ENCODE measurements around the gene PANK2. TPM values are rescaled to one million over a fixed set of nuclear protein-coding genes. Genes with fewer than 3 reads are reported as not detected.
"Not testable (repeated sequence)": the region's sequence is repeated elsewhere in the genome, so short reads cannot be mapped to it uniquely, and the experiment has no call there.

The PANK2 gene
- total RNA-seq, 1 donor from 2014 or later, result 59.3 TPM

- Histone ChIP-seq H3K79me2 (ENCODE audit: insufficient read depth, low read length) (peaks cover 100% of the 10 kb centered on the region), H3K36me3 (ENCODE audit: insufficient read depth, low read length) (peaks cover 10% of the 10 kb centered on the region), H3K9ac (ENCODE audit: low read length) (no peak overlapping the region), H2AFZ (ENCODE audit: low read depth, low read length) (no peak overlapping the region), H3K4me2 (ENCODE audit: low read length) (no peak overlapping the region), H4K20me1 (ENCODE audit: insufficient read depth, low read length) (peaks cover 97% of the 10 kb centered on the region), H3K9me3 (ENCODE audit: insufficient read depth, low read depth, low read length) (no peaks in the 10 kb centered on the region), H3K4me1 (ENCODE audit: insufficient read depth, low read length) (no peaks in the 10 kb centered on the region), H3K27ac (ENCODE audit: low read depth, low read length) (no peak overlapping the region), H3K4me3 (ENCODE audit: insufficient read depth, low read depth, low read length) (no peak overlapping the region), H3K27me3 (ENCODE audit: insufficient read depth, low read length) (no peaks in the 10 kb centered on the region)
- no peak overlapping the region for H3K4me3 Mint-ChIP-seq (ENCODE audit: unreplicated experiment)
- no peaks in the 10 kb centered on the region for H3K27me3 Mint-ChIP-seq (ENCODE audit: low read depth, unreplicated experiment)
- peaks cover 5% of the 10 kb centered on the region for H3K36me3 Mint-ChIP-seq (ENCODE audit: low read depth, unreplicated experiment)
- peaks cover 28% of the 10 kb centered on the region for H3K4me1 Mint-ChIP-seq (ENCODE audit: low read depth, unreplicated experiment)
- FAIRE-seq, result no peak
- no peak for DNase-seq (ENCODE audit: low read depth)
- no peaks in the 10 kb centered on the region for H3K9me3 Mint-ChIP-seq (ENCODE audit: unreplicated experiment)
- peak overlapping the region; percentile 18 for H3K27ac Mint-ChIP-seq (ENCODE audit: unreplicated experiment)
- no peak for TF ChIP-seq EZH2 (IDR thresholded peaks at IDR 0.05; ENCODE audit: insufficient read depth, low read length)
- no peak for TF ChIP-seq CTCF (IDR thresholded peaks at IDR 0.05; ENCODE audit: insufficient read depth, low read depth, low read length)
These were observed 15.7 kb downstream of the PANK2 start for GRCh38 chr20:3904857-3905256.

- Histone ChIP-seq H4K20me1 (ENCODE audit: insufficient read depth, low read length) (peaks cover 93% of the 10 kb centered on the region), H3K36me3 (ENCODE audit: insufficient read depth, low read length) (peaks cover 27% of the 10 kb centered on the region), H3K79me2 (ENCODE audit: insufficient read depth, low read length) (peaks cover 99% of the 10 kb centered on the region)
- not testable (repeated sequence) for H3K27me3 Mint-ChIP-seq (ENCODE audit: low read depth, unreplicated experiment); H2AFZ ChIP-seq (ENCODE audit: low read depth, low read length); H3K27ac ChIP-seq (ENCODE audit: low read depth, low read length); H3K4me3 ChIP-seq (ENCODE audit: insufficient read depth, low read depth, low read length); H3K9me3 ChIP-seq (ENCODE audit: insufficient read depth, low read depth, low read length); DNase-seq (ENCODE audit: low read depth); H3K9me3 Mint-ChIP-seq (ENCODE audit: unreplicated experiment); H3K4me1 ChIP-seq (ENCODE audit: insufficient read depth, low read length); FAIRE-seq; H3K27me3 ChIP-seq (ENCODE audit: insufficient read depth, low read length); H3K4me2 ChIP-seq (ENCODE audit: low read length); H3K9ac ChIP-seq (ENCODE audit: low read length)
- Mint-ChIP-seq H3K4me1 (ENCODE audit: low read depth, unreplicated experiment) (peaks cover 13% of the 10 kb centered on the region), H3K4me3 (ENCODE audit: unreplicated experiment) (peak overlapping the region; percentile 20), H3K36me3 (ENCODE audit: low read depth, unreplicated experiment) (peaks cover 16% of the 10 kb centered on the region), H3K27ac (ENCODE audit: unreplicated experiment) (peak overlapping the region; percentile 26)
These were observed 17.8 kb downstream of the PANK2 start for GRCh38 chr20:3906744-3907721.

DNA sequence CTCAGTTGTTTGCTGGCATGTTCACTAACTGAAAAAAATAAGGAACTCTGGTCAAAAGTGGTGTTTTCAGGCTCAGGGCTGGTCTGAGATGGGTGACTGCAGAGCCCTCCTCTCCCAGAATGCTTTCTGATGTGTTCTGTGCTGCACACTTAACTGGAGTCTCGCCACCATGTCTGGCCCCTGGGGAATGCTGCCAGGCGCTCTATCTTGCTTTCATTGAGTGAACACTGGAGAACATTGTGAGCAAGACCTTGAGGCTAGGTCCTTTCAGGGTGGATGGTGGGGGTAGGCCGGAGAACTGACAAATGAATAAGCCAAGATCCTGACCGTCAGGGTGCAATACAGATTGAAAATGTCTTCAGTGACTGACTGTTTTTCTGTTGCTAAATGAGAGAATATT is 19.5 kb downstream of the PANK2 start:
- no peaks in the 10 kb centered on the region for H3K4me1 ChIP-seq (ENCODE audit: insufficient read depth, low read length)
- peaks cover 98% of the 10 kb centered on the region for H3K79me2 ChIP-seq (ENCODE audit: insufficient read depth, low read length)
- Mint-ChIP-seq H3K27ac (ENCODE audit: unreplicated experiment) (peak overlapping the region; percentile 49), H3K36me3 (ENCODE audit: low read depth, unreplicated experiment) (peaks cover 19% of the 10 kb centered on the region), H3K27me3 (ENCODE audit: low read depth, unreplicated experiment) (no peaks in the 10 kb centered on the region), H3K4me3 (ENCODE audit: unreplicated experiment) (no peak overlapping the region), H3K9me3 (ENCODE audit: unreplicated experiment) (no peaks in the 10 kb centered on the region), H3K4me1 (ENCODE audit: low read depth, unreplicated experiment) (peaks cover 13% of the 10 kb centered on the region)
- H3K36me3 ChIP-seq (ENCODE audit: insufficient read depth, low read length), result peaks cover 31% of the 10 kb centered on the region
- DNase-seq (ENCODE audit: low read depth) (no peak), FAIRE-seq (no peak)
- no peak for TF ChIP-seq CTCF (IDR thresholded peaks at IDR 0.05; ENCODE audit: insufficient read depth, low read depth, low read length)
- no peak for TF ChIP-seq EZH2 (IDR thresholded peaks at IDR 0.05; ENCODE audit: insufficient read depth, low read length)
- peaks cover 89% of the 10 kb centered on the region for H4K20me1 ChIP-seq (ENCODE audit: insufficient read depth, low read length)
- H3K4me3 ChIP-seq (ENCODE audit: insufficient read depth, low read depth, low read length), result no peak overlapping the region
- H3K27ac ChIP-seq (ENCODE audit: low read depth, low read length), result no peak overlapping the region
- no peak overlapping the region for H3K4me2 ChIP-seq (ENCODE audit: low read length)
- H3K9me3 ChIP-seq (ENCODE audit: insufficient read depth, low read depth, low read length), result no peaks in the 10 kb centered on the region
- H3K27me3 ChIP-seq (ENCODE audit: insufficient read depth, low read length), result no peaks in the 10 kb centered on the region
- no peak overlapping the region for H3K9ac ChIP-seq (ENCODE audit: low read length)
- no peak overlapping the region for H2AFZ ChIP-seq (ENCODE audit: low read depth, low read length)
